HG03439 (cell line): ENCODE data around the gene GOLGA6L9.
"Not testable (repeated sequence)": the region's sequence is repeated elsewhere in the genome, so short reads cannot be mapped to it uniquely, and the experiment has no call there.

Experiments
- ATAC-seq: cut with Tn5 transposase; IDR thresholded peaks from one replicate; pipeline ENCODE4 v1.9.1; 2021; ENCODE audit warnings: mild to moderate bottlenecking, moderate library complexity; ENCODE audit not compliant: unreplicated experiment

Gene GOLGA6L9

DNA sequence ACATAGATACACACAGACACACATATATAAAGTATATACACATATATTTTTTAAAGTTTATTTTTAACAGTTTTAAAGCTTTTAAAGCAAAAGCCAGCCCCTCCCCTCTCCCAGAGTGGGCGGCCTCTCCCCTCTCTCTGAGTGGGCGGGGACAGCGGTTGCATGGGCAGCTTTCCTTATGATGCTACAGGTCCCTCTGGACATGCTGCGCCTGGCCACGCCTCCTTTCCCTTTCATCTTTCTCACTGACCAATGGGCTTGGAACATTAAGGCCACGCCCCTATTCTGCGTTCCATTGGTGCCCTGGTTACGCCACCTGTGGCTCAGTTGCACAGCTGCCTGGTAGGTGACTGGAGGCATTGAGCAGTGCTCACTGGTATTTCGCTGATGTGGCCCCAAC lies at the start of gene GOLGA6L9:
Gene GOLGA6L9, plus strand, starts transcription at position 124 of the 400 bp plus-strand sequence. Its CDS starts 264 bp downstream, at position 388.
- not testable (repeated sequence) for ATAC-seq

DNA sequence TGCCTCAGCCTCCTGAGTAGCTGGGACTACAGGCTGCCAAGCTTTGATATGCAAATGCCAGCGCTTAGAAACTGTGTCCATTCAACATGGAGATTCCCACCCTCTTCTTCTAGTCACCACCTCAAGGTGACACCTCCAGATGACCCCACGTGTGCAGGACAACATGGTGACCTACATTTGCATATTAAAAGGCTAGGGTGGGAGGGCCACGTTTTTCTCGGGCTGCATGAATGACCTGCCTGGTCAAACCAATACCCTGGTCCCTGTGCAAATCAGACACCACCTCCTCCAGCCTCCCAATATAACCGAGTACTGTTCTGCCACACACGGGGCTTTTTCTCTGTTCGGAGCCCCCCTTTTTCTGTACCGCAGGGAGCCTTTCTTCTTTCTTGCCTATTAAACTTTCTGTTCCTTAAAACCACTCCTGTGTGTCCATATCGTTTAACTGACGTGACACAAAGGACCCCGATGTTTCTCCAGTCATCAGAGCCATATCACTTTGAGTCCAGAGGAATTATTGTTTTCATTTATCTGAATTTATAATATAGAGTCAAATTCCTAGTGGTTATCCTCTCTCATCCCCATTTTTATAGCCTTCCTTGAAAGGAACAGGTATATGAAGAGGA lies 48.2 kb upstream of the GOLGA6L9 start:
- ATAC-seq, result not testable (repeated sequence)

- ATAC-seq, result not testable (repeated sequence)
Measured at GRCh38 chr15:82387209-82387608, 42.4 kb upstream of the GOLGA6L9 start.

DNA sequence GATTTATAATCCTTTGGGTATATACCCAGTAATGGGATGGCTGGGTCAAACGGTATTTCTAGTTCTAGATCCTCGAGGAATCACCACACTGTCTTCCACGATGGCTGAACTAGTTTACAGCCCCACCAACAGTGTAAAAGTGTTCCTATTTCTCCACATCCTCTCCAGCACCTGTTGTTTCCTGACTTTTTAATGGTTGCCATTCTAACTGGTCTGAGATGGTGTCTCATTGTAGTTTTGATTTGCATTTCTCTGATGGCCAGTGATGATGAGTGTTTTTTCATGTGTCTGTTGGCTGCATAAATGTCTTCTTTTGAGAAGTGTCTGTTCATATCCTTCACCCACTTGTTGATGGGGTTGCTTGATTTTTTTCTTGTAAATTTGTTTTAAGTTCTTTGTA lies 39.5 kb upstream of the GOLGA6L9 start:
- not testable (repeated sequence) for ATAC-seq

DNA sequence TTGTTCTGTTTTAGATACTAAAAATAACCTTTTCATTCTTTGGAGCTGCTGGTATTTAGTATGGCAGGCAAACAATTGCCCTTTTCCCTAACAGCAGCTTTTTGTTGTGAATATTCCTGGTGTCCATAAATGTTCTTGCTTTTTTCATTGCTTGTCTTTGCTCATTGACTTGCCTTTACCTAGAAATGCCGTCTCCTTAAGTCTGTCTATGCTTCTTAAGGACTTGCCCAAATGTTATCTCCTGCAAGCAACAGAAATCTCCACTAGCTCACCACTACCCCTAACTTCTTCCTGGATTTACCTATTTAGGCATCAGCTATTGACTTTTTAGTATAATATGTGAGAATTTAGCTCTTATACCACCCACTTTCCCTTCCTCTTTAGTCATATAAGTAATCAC lies 37.5 kb upstream of the GOLGA6L9 start:
- ATAC-seq, result not testable (repeated sequence)

DNA sequence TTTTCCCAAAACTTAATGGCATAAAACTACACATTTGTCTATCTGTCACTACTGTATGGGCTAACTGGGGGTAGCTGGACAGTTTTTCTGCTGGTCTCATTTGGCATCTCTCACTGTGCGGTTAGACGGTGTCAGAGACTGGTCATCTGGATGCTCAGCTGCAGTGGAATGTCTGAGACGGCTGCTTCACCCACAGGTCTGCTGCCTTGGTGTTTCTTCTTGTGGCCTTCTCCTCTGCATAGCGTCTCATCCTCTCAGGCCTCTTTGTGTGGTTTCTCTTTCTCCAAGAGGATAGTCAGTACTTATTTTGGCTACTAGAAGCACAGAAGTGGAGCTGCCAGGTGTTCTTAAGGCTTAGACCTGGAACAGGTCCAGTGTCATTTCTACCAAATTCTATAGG lies 35.9 kb upstream of the GOLGA6L9 start:
- no peak for ATAC-seq

GRCh38 chr15:82395788-82396187 lies 33.8 kb upstream of the GOLGA6L9 start:
- ATAC-seq, result not testable (repeated sequence)

DNA sequence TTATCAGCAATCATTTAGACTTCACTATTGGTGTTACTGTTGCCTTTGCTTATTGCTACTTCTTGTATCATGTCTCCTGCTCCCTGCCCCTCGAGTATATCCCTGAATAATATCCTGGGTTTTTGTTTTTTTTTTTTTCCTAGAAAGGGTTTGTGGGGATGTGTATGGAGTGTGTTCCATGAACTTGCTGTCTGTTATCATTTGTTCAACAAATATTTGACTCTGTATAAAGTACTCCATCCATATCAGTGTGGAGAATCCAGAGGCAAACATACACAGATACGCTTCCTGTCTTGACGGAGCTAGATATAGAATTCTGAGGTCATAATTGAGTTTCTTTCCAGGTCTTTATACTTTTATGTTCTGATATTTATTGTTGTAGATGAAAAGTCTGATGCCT lies 31.8 kb upstream of the GOLGA6L9 start:
- ATAC-seq, result no peak

GRCh38 chr15:82398785-82399184 lies 30.8 kb upstream of the GOLGA6L9 start:
- no peak for ATAC-seq

- ATAC-seq, result not testable (repeated sequence)
Measured at GRCh38 chr15:82399366-82400103, 30.1 kb upstream of the GOLGA6L9 start.

- ATAC-seq, result not testable (repeated sequence)
Measured at GRCh38 chr15:82401918-82402317, 27.7 kb upstream of the GOLGA6L9 start.

GRCh38 chr15:82402341-82402740 lies 27.3 kb upstream of the GOLGA6L9 start:
- not testable (repeated sequence) for ATAC-seq

DNA sequence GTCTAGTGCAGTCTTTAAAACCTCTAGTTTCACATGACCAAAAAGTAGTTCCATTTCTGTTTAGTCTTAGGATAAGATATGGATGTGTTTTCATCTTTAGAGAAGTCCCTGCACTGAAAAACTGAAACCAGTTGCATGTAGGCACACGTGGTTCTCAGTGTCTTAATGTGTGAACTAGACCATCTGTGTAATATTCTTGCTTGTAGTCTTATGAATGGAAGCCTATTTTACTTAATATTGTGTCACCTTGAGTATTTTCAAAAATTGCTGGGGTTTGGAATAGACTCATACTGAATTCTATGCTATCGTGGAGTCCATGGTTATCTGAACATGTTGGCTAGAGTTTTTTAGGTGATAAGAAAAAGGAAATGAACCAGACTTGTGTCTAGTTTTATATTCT lies 23.4 kb upstream of the GOLGA6L9 start:
- not testable (repeated sequence) for ATAC-seq

DNA sequence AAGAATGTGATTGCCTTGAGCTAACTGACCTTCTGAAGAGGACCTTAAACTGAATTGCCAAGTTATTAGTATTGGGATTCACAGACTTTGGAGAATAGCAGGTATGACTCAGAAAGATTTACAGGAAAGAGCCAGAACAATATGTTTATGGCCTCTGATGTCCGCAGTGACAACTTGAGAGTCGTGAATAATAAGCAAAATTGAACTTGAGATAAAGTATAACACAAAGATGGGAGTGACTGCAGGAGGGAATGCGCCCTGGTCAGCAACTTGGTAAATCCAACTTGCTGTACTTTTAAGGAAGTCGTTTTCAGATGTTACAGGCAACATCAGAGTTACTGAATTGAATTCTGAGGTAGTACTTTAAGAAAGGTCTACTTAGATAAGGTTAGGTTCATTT lies 19.3 kb upstream of the GOLGA6L9 start:
- not testable (repeated sequence) for ATAC-seq

GRCh38 chr15:82411595-82411994 lies 18.0 kb upstream of the GOLGA6L9 start:
- not testable (repeated sequence) for ATAC-seq

DNA sequence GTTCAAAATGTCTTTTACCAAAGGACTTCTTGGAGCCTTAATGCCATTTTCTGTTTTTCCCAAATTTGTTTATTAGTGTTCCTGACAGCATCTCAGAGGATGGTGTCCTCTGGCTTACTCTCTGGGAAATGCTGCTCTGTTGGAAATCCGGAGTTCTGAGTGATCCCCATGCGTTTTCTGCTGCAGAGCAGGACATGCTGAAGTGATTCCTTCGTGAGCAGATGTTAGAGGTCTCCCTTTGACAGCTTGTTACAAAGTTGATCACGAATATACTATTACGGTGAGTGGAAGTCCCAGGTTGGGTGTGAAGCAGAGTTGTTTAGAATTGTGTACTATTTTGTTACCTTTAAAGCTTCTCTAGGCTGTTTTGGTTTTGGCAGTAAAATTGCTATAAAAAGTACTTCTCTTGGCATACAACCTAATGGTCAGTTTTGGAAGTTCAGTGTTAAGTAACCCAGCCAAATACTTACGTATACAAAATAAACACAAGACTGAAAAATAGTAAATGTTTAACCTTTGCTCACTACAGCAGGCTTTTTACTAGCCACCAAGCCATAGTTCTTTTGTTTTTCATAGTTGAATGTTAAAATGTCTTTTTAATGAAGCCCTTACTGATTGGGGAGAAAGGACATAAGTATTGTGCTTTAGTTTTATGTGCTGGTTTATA lies 15.0 kb upstream of the GOLGA6L9 start:
- ATAC-seq, result not testable (repeated sequence)

- not testable (repeated sequence) for ATAC-seq
Measured at GRCh38 chr15:82420516-82420915, 9.1 kb upstream of the GOLGA6L9 start.

DNA sequence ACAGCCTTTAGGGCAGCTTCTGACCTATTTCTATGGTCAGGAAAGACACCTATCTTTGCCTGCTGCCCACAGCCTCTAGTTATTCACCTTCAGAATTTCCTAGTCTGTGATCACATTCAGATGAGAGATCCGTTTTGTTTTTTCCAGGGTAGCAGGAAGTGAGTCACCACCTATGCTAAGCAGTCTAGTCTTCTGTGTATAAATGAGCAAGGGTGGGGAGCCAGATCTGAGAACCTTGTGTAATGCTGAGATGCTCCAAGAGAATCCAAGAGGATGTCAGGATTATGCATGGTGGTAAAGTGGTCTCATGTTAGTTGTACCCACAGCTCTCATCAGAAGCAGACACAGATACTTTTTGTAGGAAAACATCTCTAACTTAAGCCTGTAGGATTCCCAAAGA lies 8.7 kb upstream of the GOLGA6L9 start:
- ATAC-seq, result not testable (repeated sequence)

DNA sequence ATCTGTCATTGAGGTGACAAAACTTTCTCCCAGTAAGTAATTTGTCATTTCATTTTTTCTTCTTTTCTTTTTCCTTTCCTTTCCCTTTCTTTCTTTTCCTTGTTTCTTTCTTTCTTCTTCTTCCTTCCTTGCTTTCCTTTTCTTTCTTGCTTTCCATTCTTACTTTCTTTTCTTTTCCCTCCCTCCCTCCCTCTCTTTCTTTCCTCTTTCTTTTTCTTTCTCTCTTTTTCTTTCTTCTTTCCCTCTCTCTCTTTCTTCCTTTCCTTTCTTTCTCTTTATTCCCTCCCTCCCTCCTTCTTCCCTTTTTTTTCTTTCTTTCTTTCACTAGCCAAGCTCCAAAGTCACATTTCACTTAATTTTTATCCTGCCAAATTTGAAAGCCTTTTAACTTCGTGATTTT lies 2.5 kb upstream of the GOLGA6L9 start:
- ATAC-seq, result not testable (repeated sequence)

GRCh38 chr15:82445420-82445819 lies 15.8 kb downstream of the GOLGA6L9 start:
- not testable (repeated sequence) for ATAC-seq

DNA sequence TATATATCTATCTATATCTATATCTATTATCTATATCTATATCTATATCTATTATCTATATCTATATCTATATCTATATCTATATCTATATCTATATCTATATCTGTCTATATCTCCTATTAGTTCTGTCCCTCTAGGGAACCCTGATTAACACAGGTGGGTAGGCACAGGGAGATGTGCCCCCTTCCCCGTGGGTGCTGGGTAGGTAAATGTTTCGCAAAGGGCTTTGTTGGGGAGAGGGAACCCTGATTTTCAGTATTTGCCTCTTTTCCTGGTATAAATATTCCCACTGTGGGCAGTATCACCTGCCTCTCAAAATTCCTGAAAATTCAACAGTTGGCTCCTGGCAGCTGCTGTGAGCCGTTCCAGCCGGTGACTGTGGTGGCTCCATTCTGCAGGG lies 27.7 kb downstream of the GOLGA6L9 start:
- ATAC-seq, result not testable (repeated sequence)

DNA sequence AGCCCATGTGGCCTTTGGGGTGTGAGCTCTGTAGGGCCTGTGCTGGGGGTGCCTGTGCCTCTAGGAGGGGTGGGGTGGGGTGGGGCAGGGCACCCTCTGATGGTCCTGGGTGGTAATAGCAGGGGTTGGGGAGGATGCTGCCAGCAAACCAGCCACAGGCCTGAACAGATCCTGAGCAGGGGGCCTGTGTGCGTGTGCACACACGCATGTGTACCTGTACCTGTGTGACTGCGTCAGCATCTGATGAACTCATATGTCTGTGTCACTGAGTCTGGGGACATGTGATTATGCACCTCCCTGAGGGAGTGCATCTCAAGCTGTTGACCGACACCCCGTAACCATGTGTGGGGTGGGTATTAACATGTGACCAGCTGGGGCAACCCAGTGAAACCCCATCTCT lies 36.0 kb downstream of the GOLGA6L9 start:
- not testable (repeated sequence) for ATAC-seq
